HepG2 (cell line): ENCODE measurements around the gene PCSK5. TPM values are rescaled to one million over a fixed set of nuclear protein-coding genes. Genes with fewer than 3 reads are reported as not detected.
A peak's percentile ranks its signal among the peaks of the same experiment; 100 is the strongest.

Source experiments
- ATM ChIP-seq: fragments of 450-650 bp; IDR thresholded peaks from 2 replicates; pipeline ENCODE4 v1.7.1; 2017; ENCODE audit warnings: mild to moderate bottlenecking, borderline replicate concordance
- BCL6 ChIP-seq: IDR thresholded peaks from 2 replicates; pipeline ENCODE4 v1.6.1; 2016; ENCODE audit warnings: missing genetic modification reagents, missing compliant biosample characterization
- CCDC6 ChIP-seq: sonication (generic); formaldehyde crosslinking; IDR thresholded peaks from 2 replicates; pipeline ENCODE4 v1.8.1; 2022; ENCODE audit warnings: mild to moderate bottlenecking, missing genetic modification reagents, moderate library complexity
- CREB1 ChIP-seq, 2 experiments: fragments of 450-650 bp in 1 of 2; IDR thresholded peaks; 2 replicates each; pipeline ENCODE4 v1.6.1; 2016 to 2017; ENCODE audit warnings: control low read depth in 1 of 2, mild to moderate bottlenecking in 1 of 2, missing compliant biosample characterization in 1 of 2, missing genetic modification characterization in 1 of 2
- DNMT3B ChIP-seq: conservative IDR thresholded peaks from 2 replicates; pipeline ENCODE4 v1.6.1; 2016; ENCODE audit warnings: missing biosample characterization, control low read depth
- ELF3 ChIP-seq: IDR thresholded peaks from 2 replicates; pipeline ENCODE4 v1.6.1; 2016; ENCODE audit warnings: missing genetic modification reagents, missing compliant biosample characterization
- FOXA3 ChIP-seq: IDR thresholded peaks from 2 replicates; pipeline ENCODE4 v1.6.1; 2016; ENCODE audit warnings: missing genetic modification reagents, missing compliant biosample characterization
- GABPB1 ChIP-seq: IDR thresholded peaks from 2 replicates; pipeline ENCODE4 v1.6.1; 2016; ENCODE audit warnings: mild to moderate bottlenecking, missing genetic modification reagents, moderate library complexity, missing compliant biosample characterization
- HBP1 ChIP-seq: IDR thresholded peaks from 2 replicates; pipeline ENCODE4 v1.6.1; 2016; ENCODE audit warnings: low read depth, control low read depth
- HNF1B ChIP-seq: sonication (generic); formaldehyde crosslinking; IDR thresholded peaks from 2 replicates; pipeline ENCODE4 v1.5.1; 2020; ENCODE audit warnings: mild to moderate bottlenecking, moderate library complexity, missing genetic modification reagents
- HOXD1 ChIP-seq: sonication (generic); formaldehyde crosslinking; IDR thresholded peaks from 2 replicates; pipeline ENCODE4 v1.5.0; 2020; ENCODE audit warnings: missing genetic modification reagents
- IKZF1 ChIP-seq: fragments of 450-650 bp; IDR thresholded peaks from 2 replicates; pipeline ENCODE4 v1.7.1; 2016
- KDM2A ChIP-seq: sonication (generic); formaldehyde crosslinking; IDR thresholded peaks from 2 replicates; pipeline ENCODE4 v1.4.0; 2020; ENCODE audit warnings: low read depth, missing genetic modification reagents, borderline replicate concordance
- NR2F1 ChIP-seq, 2 experiments: fragments of 450-650 bp in 1 of 2; formaldehyde crosslinking in 1 of 2; IDR thresholded peaks; 2 replicates each; pipeline versions ENCODE4 v1.5.0 to v1.6.1; 2016 to 2020; ENCODE audit warnings: mild to moderate bottlenecking in 1 of 2, missing compliant biosample characterization in 1 of 2, missing genetic modification reagents in 1 of 2, moderate library complexity in 1 of 2
- PHF20 ChIP-seq: sonication (generic); formaldehyde crosslinking; IDR thresholded peaks from 2 replicates; pipeline ENCODE4 v1.5.0; 2020; ENCODE audit warnings: mild to moderate bottlenecking, missing genetic modification reagents
- PHF21A ChIP-seq: sonication (generic); formaldehyde crosslinking; IDR thresholded peaks from 2 replicates; pipeline ENCODE4 v1.5.0; 2020; ENCODE audit warnings: mild to moderate bottlenecking, missing genetic modification reagents
- SIX4 ChIP-seq: sonication (generic); formaldehyde crosslinking; IDR thresholded peaks from 2 replicates; pipeline ENCODE4 v1.4.0; 2020; ENCODE audit warnings: missing genetic modification reagents
- STAG1 ChIP-seq: sonication (generic); formaldehyde crosslinking; IDR thresholded peaks from 2 replicates; pipeline ENCODE4 v1.4.0; 2020; ENCODE audit warnings: missing genetic modification reagents
- ZBTB1 ChIP-seq: sonication (generic); formaldehyde crosslinking; IDR thresholded peaks from 2 replicates; pipeline ENCODE4 v1.4.0; 2020; ENCODE audit warnings: missing genetic modification reagents, borderline replicate concordance
- ZFP36L2 ChIP-seq: sonication (generic); formaldehyde crosslinking; IDR thresholded peaks from 2 replicates; pipeline ENCODE4 v1.4.0; 2020; ENCODE audit warnings: missing genetic modification reagents
- ZNF263 ChIP-seq: sonication (generic); formaldehyde crosslinking; IDR thresholded peaks from 2 replicates; pipeline ENCODE4 v1.4.0; 2020; ENCODE audit warnings: missing genetic modification reagents
- ZNF501 ChIP-seq: sonication (generic); formaldehyde crosslinking; IDR thresholded peaks from 2 replicates; pipeline ENCODE4 v1.5.1; 2020; ENCODE audit warnings: mild to moderate bottlenecking, moderate library complexity, missing genetic modification reagents
- ZNF672 ChIP-seq: sonication (generic); formaldehyde crosslinking; IDR thresholded peaks from 2 replicates; pipeline ENCODE4 v1.8.1; 2022; ENCODE audit warnings: missing genetic modification reagents
- polyA plus RNA-seq, 8 experiments: library from polyadenylated mRNA; depleted of rRNA in 3 of 8; stranded (reverse) in 7 of 8; unstranded in 1 of 8; fragments of >200 nt; fragmentation: Illumina TruSeq in 4 of 8; extraction: Trizol in 4 of 8; gene quantifications; 2 replicates each; pipeline versions ENCODE4 v1.2.1 to v1.2.3, GENCODE V29; 2011 to 2016; ENCODE audit warnings: low read depth in 4 of 8, missing spikeins in 1 of 8, mixed read lengths in 1 of 8; ENCODE audit not compliant: insufficient read depth in 1 of 8
- total RNA-seq, 5 experiments: library from RNA; depleted of rRNA; stranded (reverse); fragments of >200 nt; fragmentation: Illumina TruSeq; extraction: Trizol; gene quantifications; 2 replicates each; pipeline ENCODE4 v1.2.3, GENCODE V29; 2016; ENCODE audit warnings: low read depth in 1 of 5
- TF ChIP-seq, protein P1 (sequence below): sonication (generic); formaldehyde crosslinking; IDR thresholded peaks from 2 replicates; pipeline ENCODE4 v1.4.0; 2020; ENCODE audit warnings: missing genetic modification reagents, borderline replicate concordance
- TF ChIP-seq, protein P2 (sequence below): sonication (generic); formaldehyde crosslinking; IDR thresholded peaks from 2 replicates; pipeline ENCODE4 v1.8.1; 2022; ENCODE audit warnings: mild to moderate bottlenecking, missing genetic modification reagents

PCSK5 gene
- total and polyA plus RNA-seq, 2 of the 13 experiments (the other 11 are each of a cell fraction or from before 2014, with no cell fraction given): 0.55 to 0.66 TPM

GRCh38 chr9:76373173-76373783 is 482.8 kb downstream of the PCSK5 start (continued):
- TF ChIP-seq, protein P1, sequence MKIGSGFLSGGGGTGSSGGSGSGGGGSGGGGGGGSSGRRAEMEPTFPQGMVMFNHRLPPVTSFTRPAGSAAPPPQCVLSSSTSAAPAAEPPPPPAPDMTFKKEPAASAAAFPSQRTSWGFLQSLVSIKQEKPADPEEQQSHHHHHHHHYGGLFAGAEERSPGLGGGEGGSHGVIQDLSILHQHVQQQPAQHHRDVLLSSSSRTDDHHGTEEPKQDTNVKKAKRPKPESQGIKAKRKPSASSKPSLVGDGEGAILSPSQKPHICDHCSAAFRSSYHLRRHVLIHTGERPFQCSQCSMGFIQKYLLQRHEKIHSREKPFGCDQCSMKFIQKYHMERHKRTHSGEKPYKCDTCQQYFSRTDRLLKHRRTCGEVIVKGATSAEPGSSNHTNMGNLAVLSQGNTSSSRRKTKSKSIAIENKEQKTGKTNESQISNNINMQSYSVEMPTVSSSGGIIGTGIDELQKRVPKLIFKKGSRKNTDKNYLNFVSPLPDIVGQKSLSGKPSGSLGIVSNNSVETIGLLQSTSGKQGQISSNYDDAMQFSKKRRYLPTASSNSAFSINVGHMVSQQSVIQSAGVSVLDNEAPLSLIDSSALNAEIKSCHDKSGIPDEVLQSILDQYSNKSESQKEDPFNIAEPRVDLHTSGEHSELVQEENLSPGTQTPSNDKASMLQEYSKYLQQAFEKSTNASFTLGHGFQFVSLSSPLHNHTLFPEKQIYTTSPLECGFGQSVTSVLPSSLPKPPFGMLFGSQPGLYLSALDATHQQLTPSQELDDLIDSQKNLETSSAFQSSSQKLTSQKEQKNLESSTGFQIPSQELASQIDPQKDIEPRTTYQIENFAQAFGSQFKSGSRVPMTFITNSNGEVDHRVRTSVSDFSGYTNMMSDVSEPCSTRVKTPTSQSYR (CRISPR knock-in tag): peak; percentile 11; the same call in 1 of the 2 replicates
- TF ChIP-seq KDM2A (CRISPR knock-in tag): peak; percentile 26; the same call in 1 of the 2 replicates
- no peak for TF ChIP-seq SIX4 (CRISPR knock-in tag)
- TF ChIP-seq ZBTB1 (CRISPR knock-in tag): no peak
- TF ChIP-seq NR2F1 (CRISPR knock-in tag; IDR thresholded peaks at IDR 0.05): peak; percentile 64 to 69; a peak in 3 of 4 replicates
- TF ChIP-seq HNF1B (CRISPR knock-in tag): peak; percentile 87
- TF ChIP-seq STAG1: no peak
- TF ChIP-seq IKZF1: no peak
- peak; percentile 96 for TF ChIP-seq PHF21A
- TF ChIP-seq ZNF263 (CRISPR knock-in tag): no peak
- TF ChIP-seq GABPB1 (CRISPR knock-in tag): peak; percentile 35; the same call in 1 of the 2 replicates
- peak; percentile 72; the same call in 1 of the 2 replicates for TF ChIP-seq ZNF501
- TF ChIP-seq PHF20 (CRISPR knock-in tag): no peak
- 0 out of 2 replicates have a peak, but pooled peaks have one; percentile 31 for TF ChIP-seq HBP1 (CRISPR knock-in tag)
- 0 out of 2 replicates have a peak, but pooled peaks have one; percentile 48 for TF ChIP-seq HOXD1 (CRISPR knock-in tag)
- TF ChIP-seq, protein P2, sequence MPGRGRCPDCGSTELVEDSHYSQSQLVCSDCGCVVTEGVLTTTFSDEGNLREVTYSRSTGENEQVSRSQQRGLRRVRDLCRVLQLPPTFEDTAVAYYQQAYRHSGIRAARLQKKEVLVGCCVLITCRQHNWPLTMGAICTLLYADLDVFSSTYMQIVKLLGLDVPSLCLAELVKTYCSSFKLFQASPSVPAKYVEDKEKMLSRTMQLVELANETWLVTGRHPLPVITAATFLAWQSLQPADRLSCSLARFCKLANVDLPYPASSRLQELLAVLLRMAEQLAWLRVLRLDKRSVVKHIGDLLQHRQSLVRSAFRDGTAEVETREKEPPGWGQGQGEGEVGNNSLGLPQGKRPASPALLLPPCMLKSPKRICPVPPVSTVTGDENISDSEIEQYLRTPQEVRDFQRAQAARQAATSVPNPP (CRISPR knock-in tag): peak; percentile 56; the same call in 1 of the 2 replicates
- peak; percentile 74 for TF ChIP-seq FOXA3 (CRISPR knock-in tag)
- no peak for TF ChIP-seq ZNF672 (CRISPR knock-in tag)
- no peak for TF ChIP-seq ATM
- peak; percentile 72 for TF ChIP-seq ELF3
- TF ChIP-seq BCL6 (CRISPR knock-in tag): peak; percentile 82
- no peak for TF ChIP-seq CCDC6 (CRISPR knock-in tag)
- no peak for TF ChIP-seq CREB1 (IDR thresholded peaks at IDR 0.05)
- peak; percentile 70 for TF ChIP-seq CREB1 (CRISPR knock-in tag; IDR thresholded peaks at IDR 0.05)
- no peak for TF ChIP-seq ZFP36L2 (CRISPR knock-in tag)
- no peak for TF ChIP-seq DNMT3B
